BJ (cell line): Measurements from ENCODE around the gene HMGN1. TPM values are rescaled to one million over a fixed set of nuclear protein-coding genes. Genes with fewer than 3 reads are reported as not detected.

ENCODE experiments used
- CTCF ChIA-PET: fragments of 350-600 bp; formaldehyde crosslinking; extraction: SDS; loops from one replicate; lab custom pipeline; 2021; ENCODE audit warnings: antibody characterized with exemption, inconsistent platforms; lab: Yijun Ruan, JAX
- POLR2A ChIA-PET: fragments of 300-600 bp; sonication (Branson Sonifier 250); formaldehyde crosslinking; extraction: SDS; loops from one replicate; lab custom pipeline; 2021; ENCODE audit warnings: antibody characterized with exemption; lab: Charles Lee
- DNase-seq: peaks from one replicate; pipeline ENCODE4 v3.0.0-alpha.2; 2011; ENCODE audit warnings: low read depth
- H3K27me3 ChIP-seq: 2 replicates; pipeline ENCODE4 v1.6.0; 2011; ENCODE audit warnings: low read length; ENCODE audit not compliant: control insufficient read depth, insufficient read depth
- H3K36me3 ChIP-seq: 2 replicates; pipeline ENCODE4 v1.5.1; 2011; ENCODE audit warnings: low read length; ENCODE audit not compliant: control insufficient read depth, insufficient read depth
- H3K4me3 ChIP-seq: 2 replicates; pipeline ENCODE4 v1.5.1; 2011; ENCODE audit warnings: low read depth, mild to moderate bottlenecking, control low read depth, low read length
- CTCF ChIP-seq: IDR thresholded peaks from 2 replicates; pipeline ENCODE4 v1.5.1; 2011; ENCODE audit warnings: low read depth, mild to moderate bottlenecking, control low read depth, inconsistent platforms, low read length, moderate library complexity; ENCODE audit not compliant: insufficient read depth
- polyA plus RNA-seq: library from polyadenylated mRNA; depleted of rRNA; stranded (reverse); fragments of >200 nt; gene quantifications from 2 replicates; pipeline ENCODE4 v1.2.3, GENCODE V29; 2011

The HMGN1 gene
- polyA plus RNA-seq, 1 experiment, result 56.6 TPM

GRCh38 chr21:39359382-39359781 lies 10.5 kb upstream of the HMGN1 start:
- Histone ChIP-seq H3K27me3 (peaks cover 6% of the 10 kb centered on the region), H3K36me3 (no peaks in the 10 kb centered on the region), H3K4me3 (no peak overlapping the region)
- no peak for DNase-seq
- POLR2A ChIA-PET, result no interaction called here
- no peak for TF ChIP-seq CTCF
- CTCF ChIA-PET, result interaction anchor here (1.0 kb wide), 1 partner anchor 11 kb away, joined by 3 read pairs; no protein-coding TSS in a partner anchor

GRCh38 chr21:39353295-39353694 lies 4.4 kb upstream of the HMGN1 start:
- ChIA-PET POLR2A (no interaction called here), CTCF (no interaction called here)
- no peaks in the 10 kb centered on the region; the same call in 1 of the 2 replicates for H3K27me3 ChIP-seq
- DNase-seq, result no peak
- no peak for TF ChIP-seq CTCF
- H3K4me3 ChIP-seq, result no peak overlapping the region
- H3K36me3 ChIP-seq, result no peaks in the 10 kb centered on the region

- peak overlapping the region; percentile 36 for H3K4me3 ChIP-seq
- CTCF ChIA-PET, result interaction anchor here (1.0 kb wide), 1 partner anchor 12 kb away, joined by 3 read pairs; no protein-coding TSS in a partner anchor
- no peak for DNase-seq
- H3K27me3 ChIP-seq, result no peaks in the 10 kb centered on the region
- H3K36me3 ChIP-seq, result peaks cover 1% of the 10 kb centered on the region; the same call in 1 of the 2 replicates
- no peak for TF ChIP-seq CTCF
- POLR2A ChIA-PET, result no interaction called here
Measured at GRCh38 chr21:39350094-39351005, 1.5 kb upstream of the HMGN1 start.

- ChIA-PET POLR2A (no interaction called here), CTCF (interaction anchor here (1.0 to 1.3 kb wide), 2 partner anchors 13 to 38 kb away, joined by 3 to 5 read pairs; no protein-coding TSS in a partner anchor)
- H3K4me3 ChIP-seq, result peak overlapping the region; percentile 36
- TF ChIP-seq CTCF, result no peak
- no peaks in the 10 kb centered on the region for H3K27me3 ChIP-seq
- peak; percentile 62 for DNase-seq
- peaks cover 3% of the 10 kb centered on the region for H3K36me3 ChIP-seq
Measured at GRCh38 chr21:39349211-39350093, 564 bp upstream of the HMGN1 start.

GRCh38 chr21:39348040-39348354 lies 891 bp downstream of the HMGN1 start:
- POLR2A ChIA-PET, result no interaction called here
- no peak for DNase-seq
- CTCF ChIA-PET, result interaction anchor here (0.6 to 2.4 kb wide), 4 partner anchors 26 to 85 kb away, joined by 4 to 7 read pairs (median 4); no protein-coding TSS in a partner anchor
- TF ChIP-seq CTCF, result no peak
- H3K36me3 ChIP-seq, result peaks cover 10% of the 10 kb centered on the region
- no peaks in the 10 kb centered on the region for H3K27me3 ChIP-seq
- H3K4me3 ChIP-seq, result peak overlapping the region; percentile 91
